HepG2 (cell line): Measurements from ENCODE around the gene RNASE13. TPM values are rescaled to one million over a fixed set of nuclear protein-coding genes. Genes with fewer than 3 reads are reported as not detected.

Experiments
- ATAC-seq: fragments of 200-7000 bp; cut with Tn5 transposase; 3 replicates; pipeline ENCODE4 v1.9.1; 2020; ENCODE audit warnings: mild to moderate bottlenecking, moderate library complexity
- BruUV-seq: library from RNA; stranded (reverse); fragments of 400-500 nt; replicated peaks from 2 replicates; lab custom pipeline; 2021; lab: Mats Ljungman, UMichigan
- CTCF ChIA-PET: fragments of 300-600 bp; formaldehyde crosslinking; extraction: SDS; loops from one replicate; lab custom pipeline; 2021; ENCODE audit warnings: low total read pairs, inconsistent platforms, low intra/inter-chr PET ratio; lab: Yijun Ruan, JAX
- POLR2A ChIA-PET: fragments of 350-600 bp; sonication (Branson Sonifier 250); formaldehyde crosslinking; loops from one replicate; lab custom pipeline; 2020; ENCODE audit warnings: antibody characterized with exemption, inconsistent platforms; lab: Yijun Ruan, JAX
- DNase-seq: peaks from one replicate; pipeline ENCODE4 v3.0.0-alpha.2; 2015; ENCODE audit warnings: low spot score
- FAIRE-seq: peaks from 3 replicates; lab custom pipeline; 2011; peaks lifted over from hg19 to GRCh38; lab: Jason Lieb, UNC
- H2AFZ ChIP-seq: one replicate; pipeline ENCODE4 v1.6.1; 2011; ENCODE audit warnings: low read length, inconsistent platforms
- H3K27ac ChIP-seq: fragments of 300-600 bp; 3 replicates; pipeline ENCODE4 v1.8.0; 2011; ENCODE audit warnings: mixed run types, mild to moderate bottlenecking, mixed read lengths, low read length, inconsistent platforms; ENCODE audit not compliant: insufficient read depth; ENCODE audit errors: extremely low read length
- H3K27me3 ChIP-seq, 2 experiments: fragments of 200-600 bp in 1 of 2; 2 replicates in 1 of 2; 3 replicates in 1 of 2; pipeline versions ENCODE4 v1.6.0 to v1.8.0; 2011; ENCODE audit warnings: low read length in 2 of 2, mild to moderate bottlenecking in 2 of 2, moderate library complexity in 2 of 2, inconsistent platforms in 1 of 2; ENCODE audit not compliant: insufficient read depth in 2 of 2, control insufficient read depth in 1 of 2
- H3K36me3 ChIP-seq, 2 experiments: fragments of 200-600 bp in 1 of 2; replicated peaks in 1 of 2; 2 replicates in 1 of 2; 3 replicates in 1 of 2; pipeline versions ENCODE4 v1.5.1 to v1.8.0; 2011; ENCODE audit warnings: low read length in 2 of 2, inconsistent platforms in 1 of 2; ENCODE audit not compliant: insufficient read depth in 2 of 2, control insufficient read depth in 1 of 2
- H3K4me1 ChIP-seq: 2 replicates; pipeline ENCODE4 v1.5.1; 2012; ENCODE audit warnings: low read length, inconsistent platforms; ENCODE audit not compliant: insufficient read depth
- H3K4me2 ChIP-seq: 2 replicates; pipeline ENCODE4 v1.6.0; 2011; ENCODE audit warnings: low read depth, low read length, inconsistent platforms
- H3K4me3 ChIP-seq, 3 experiments: fragments of 200-600 bp in 1 of 3; sonication (generic), shearing (Covaris generic) in 1 of 3; replicated peaks in 1 of 3; 2 replicates each; pipeline ENCODE4 v1.5.1; 2011 to 2016; ENCODE audit warnings: low read length in 3 of 3, inconsistent platforms in 2 of 3, low read depth in 2 of 3, mild to moderate bottlenecking in 2 of 3, control low read depth in 1 of 3, mixed read lengths in 1 of 3; ENCODE audit not compliant: insufficient read depth in 1 of 3
- H3K79me2 ChIP-seq: one replicate; pipeline ENCODE4 v1.6.1; 2011; ENCODE audit warnings: low read length, inconsistent platforms; ENCODE audit not compliant: insufficient read depth
- H3K9ac ChIP-seq: 2 replicates; pipeline ENCODE4 v1.6.0; 2011; ENCODE audit warnings: mild to moderate bottlenecking, low read depth, low read length, inconsistent platforms; ENCODE audit not compliant: insufficient read depth
- H3K9me3 ChIP-seq: 2 replicates; pipeline ENCODE4 v1.5.1; 2012; ENCODE audit warnings: mild to moderate bottlenecking, low read length
- H4K20me1 ChIP-seq: 2 replicates; pipeline ENCODE4 v1.6.0; 2011; ENCODE audit warnings: inconsistent platforms, mild to moderate bottlenecking, low read length, moderate library complexity; ENCODE audit not compliant: insufficient read depth
- CCAR2 ChIP-seq: fragments of 200-400 bp; formaldehyde crosslinking; optimal IDR thresholded peaks from 2 replicates; pipeline ENCODE3; 2018; ENCODE audit warnings: low read depth, mild to moderate bottlenecking, low read length, moderate library complexity
- EHMT2 ChIP-seq: fragments of 200-600 bp; sonication (generic); IDR thresholded peaks from 2 replicates; pipeline ENCODE4 v1.7.0; 2017; ENCODE audit warnings: antibody characterized with exemption, low read depth, low read length, borderline replicate concordance
- ERF ChIP-seq: IDR thresholded peaks from 2 replicates; pipeline ENCODE4 v1.6.1; 2018; ENCODE audit warnings: missing biosample characterization, missing genetic modification reagents
- FOXC1 ChIP-seq: sonication (generic); formaldehyde crosslinking; IDR thresholded peaks from 2 replicates; pipeline ENCODE4 v1.8.0; 2022; ENCODE audit warnings: mild to moderate bottlenecking, missing genetic modification reagents, borderline replicate concordance
- GABPA ChIP-seq, 2 experiments: IDR thresholded peaks; 2 replicates each; pipeline ENCODE4 v1.6.1; 2011 to 2016; ENCODE audit warnings: low read depth in 2 of 2, low read length in 1 of 2, missing biosample characterization in 1 of 2, missing genetic modification characterization in 1 of 2
- GATAD2A ChIP-seq: IDR thresholded peaks from 2 replicates; pipeline ENCODE4 v1.6.1; 2016
- MIER2 ChIP-seq: IDR thresholded peaks from 2 replicates; pipeline ENCODE4 v1.6.1; 2016; ENCODE audit warnings: missing biosample characterization, missing genetic modification reagents
- NPAS2 ChIP-seq: sonication (generic); formaldehyde crosslinking; IDR thresholded peaks from 2 replicates; pipeline ENCODE4 v1.8.0; 2022; ENCODE audit warnings: mild to moderate bottlenecking, missing genetic modification reagents, borderline replicate concordance
- RFXANK ChIP-seq: IDR thresholded peaks from 2 replicates; pipeline ENCODE4 v1.6.1; 2016
- TBL1XR1 ChIP-seq: fragments of 150-350 bp; IDR thresholded peaks from 2 replicates; pipeline ENCODE4 v1.6.1; 2014; ENCODE audit warnings: borderline replicate concordance, low read length; ENCODE audit not compliant: partially characterized antibody
- TGIF2 ChIP-seq: IDR thresholded peaks from 2 replicates; pipeline ENCODE4 v1.6.1; 2016; ENCODE audit warnings: control low read depth, missing compliant biosample characterization
- ZNF138 ChIP-seq: sonication (generic); formaldehyde crosslinking; IDR thresholded peaks from 2 replicates; pipeline ENCODE4 v1.5.0; 2020; ENCODE audit warnings: mild to moderate bottlenecking, low read depth, missing genetic modification reagents
- ZNF235 ChIP-seq: sonication (generic); formaldehyde crosslinking; IDR thresholded peaks from 2 replicates; pipeline ENCODE4 v1.8.1; 2023; ENCODE audit warnings: mild to moderate bottlenecking, missing genetic modification reagents, borderline replicate concordance
- ZNF264 ChIP-seq: sonication (generic); formaldehyde crosslinking; IDR thresholded peaks from 2 replicates; pipeline ENCODE4 v1.4.0; 2020; ENCODE audit warnings: missing genetic modification reagents
- ZNF317 ChIP-seq: sonication (generic); formaldehyde crosslinking; IDR thresholded peaks from 2 replicates; pipeline ENCODE4 v1.5.0; 2020; ENCODE audit warnings: mild to moderate bottlenecking, missing genetic modification reagents
- ZNF331 ChIP-seq: sonication (generic); formaldehyde crosslinking; IDR thresholded peaks from 2 replicates; pipeline ENCODE4 v1.4.0; 2020; ENCODE audit warnings: missing genetic modification reagents
- ZNF572 ChIP-seq: sonication (generic); formaldehyde crosslinking; IDR thresholded peaks from 2 replicates; pipeline ENCODE4 v1.5.1; 2020; ENCODE audit warnings: mild to moderate bottlenecking, missing genetic modification reagents
- WGBS: methylation state at CpG from one replicate; pipeline ENCODE4 v1.1.6; 2017; ENCODE audit warnings: low lambda C conversion rate; 5-methylcytosine and 5-hydroxymethylcytosine counted together
- in situ Hi-C: cut with HindIII; loops from 2 replicates; pipeline ENCODE4 v1.10.0; 2017; ENCODE audit warnings: low pct_unique_long_range_greater_than_20kb; ENCODE audit not compliant: extremely low pct_ligation_motif_present
- intact Hi-C: fragments of 100-400 bp; cut with micrococcal nuclease; formaldehyde crosslinking; loops from one replicate; pipeline ENCODE4 v1.10.0; 2022; ENCODE audit not compliant: unreplicated experiment
- polyA plus RNA-seq, 8 experiments: library from polyadenylated mRNA; depleted of rRNA in 3 of 8; stranded (reverse) in 7 of 8; unstranded in 1 of 8; fragments of >200 nt; fragmentation: Illumina TruSeq in 4 of 8; extraction: Trizol in 4 of 8; gene quantifications; 2 replicates each; pipeline versions ENCODE4 v1.2.1 to v1.2.3, GENCODE V29; 2011 to 2016; ENCODE audit warnings: low read depth in 4 of 8, missing spikeins in 1 of 8, mixed read lengths in 1 of 8; ENCODE audit not compliant: insufficient read depth in 1 of 8
- total RNA-seq, 5 experiments: library from RNA; depleted of rRNA; stranded (reverse); fragments of >200 nt; fragmentation: Illumina TruSeq; extraction: Trizol; gene quantifications; 2 replicates each; pipeline ENCODE4 v1.2.3, GENCODE V29; 2016; ENCODE audit warnings: low read depth in 1 of 5
- TF ChIP-seq, protein P1 (sequence below): IDR thresholded peaks from 2 replicates; pipeline ENCODE4 v1.6.1; 2016; ENCODE audit warnings: missing compliant biosample characterization, missing genetic modification reagents, borderline replicate concordance
- TF ChIP-seq, protein P2 (sequence below): sonication (generic); IDR thresholded peaks from 2 replicates; pipeline ENCODE4 v1.6.1; 2016; ENCODE audit warnings: low read depth, borderline replicate concordance
- TF ChIP-seq, protein P3 (sequence below), 2 experiments: sonication (generic) in 1 of 2; formaldehyde crosslinking in 1 of 2; IDR thresholded peaks; 2 replicates each; pipeline versions ENCODE4 v1.5.1 to v1.6.1; 2011 to 2020; ENCODE audit warnings: borderline replicate concordance in 1 of 2, low read depth in 1 of 2, low read length in 1 of 2, mild to moderate bottlenecking in 1 of 2, missing genetic modification reagents in 1 of 2, moderate library complexity in 1 of 2

Gene RNASE13
- total and polyA plus RNA-seq, 2 of the 13 experiments (the other 11 are each of a cell fraction or from before 2014, with no cell fraction given): 1.0 TPM; not detected in 1

DNA sequence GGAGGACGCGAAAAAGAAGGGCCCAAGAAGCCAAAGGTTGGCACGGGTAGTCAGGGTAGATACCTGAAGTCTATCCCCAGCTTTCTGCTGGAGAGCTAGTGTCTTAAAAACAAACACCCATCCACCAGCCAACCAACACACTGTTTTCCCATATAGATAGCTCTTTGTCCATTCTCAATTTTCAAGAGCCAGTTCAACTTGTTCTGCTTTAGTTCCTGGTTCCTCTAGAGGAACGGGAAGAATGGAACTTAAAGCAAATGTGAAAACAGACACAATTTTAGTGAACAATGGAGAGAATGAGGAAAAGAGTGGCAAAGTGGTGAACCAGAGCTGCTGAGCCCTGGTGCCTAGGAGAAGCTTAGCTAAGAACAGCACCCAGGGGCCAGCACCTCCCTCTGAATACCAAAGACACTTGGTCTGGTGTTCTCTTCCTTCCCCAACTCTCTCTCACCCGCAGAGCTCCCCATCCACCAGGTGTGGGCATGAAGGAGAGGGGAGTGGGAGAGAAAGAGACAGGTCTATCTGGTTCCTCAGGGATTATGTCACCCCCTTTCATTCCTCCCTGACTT is 13.5 kb downstream of the RNASE13 start (continued):
- TF ChIP-seq, protein P1, sequence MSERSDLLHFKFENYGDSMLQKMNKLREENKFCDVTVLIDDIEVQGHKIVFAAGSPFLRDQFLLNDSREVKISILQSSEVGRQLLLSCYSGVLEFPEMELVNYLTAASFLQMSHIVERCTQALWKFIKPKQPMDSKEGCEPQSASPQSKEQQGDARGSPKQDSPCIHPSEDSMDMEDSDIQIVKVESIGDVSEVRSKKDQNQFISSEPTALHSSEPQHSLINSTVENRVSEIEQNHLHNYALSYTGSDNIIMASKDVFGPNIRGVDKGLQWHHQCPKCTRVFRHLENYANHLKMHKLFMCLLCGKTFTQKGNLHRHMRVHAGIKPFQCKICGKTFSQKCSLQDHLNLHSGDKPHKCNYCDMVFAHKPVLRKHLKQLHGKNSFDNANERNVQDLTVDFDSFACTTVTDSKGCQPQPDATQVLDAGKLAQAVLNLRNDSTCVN: no peak
- TF ChIP-seq GABPA (IDR thresholded peaks at IDR 0.05; ENCODE audit: low read depth, low read length): no peak
- TF ChIP-seq GABPA (CRISPR knock-in tag; IDR thresholded peaks at IDR 0.05; ENCODE audit: low read depth): no peak
- TF ChIP-seq, protein P2, sequence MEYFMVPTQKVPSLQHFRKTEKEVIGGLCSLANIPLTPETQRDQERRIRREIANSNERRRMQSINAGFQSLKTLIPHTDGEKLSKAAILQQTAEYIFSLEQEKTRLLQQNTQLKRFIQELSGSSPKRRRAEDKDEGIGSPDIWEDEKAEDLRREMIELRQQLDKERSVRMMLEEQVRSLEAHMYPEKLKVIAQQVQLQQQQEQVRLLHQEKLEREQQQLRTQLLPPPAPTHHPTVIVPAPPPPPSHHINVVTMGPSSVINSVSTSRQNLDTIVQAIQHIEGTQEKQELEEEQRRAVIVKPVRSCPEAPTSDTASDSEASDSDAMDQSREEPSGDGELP: no peak
- no peak for TF ChIP-seq ZNF138 (CRISPR knock-in tag)
- no peak for TF ChIP-seq GATAD2A
- TF ChIP-seq TGIF2: no peak
- no peak for TF ChIP-seq TBL1XR1

DNA sequence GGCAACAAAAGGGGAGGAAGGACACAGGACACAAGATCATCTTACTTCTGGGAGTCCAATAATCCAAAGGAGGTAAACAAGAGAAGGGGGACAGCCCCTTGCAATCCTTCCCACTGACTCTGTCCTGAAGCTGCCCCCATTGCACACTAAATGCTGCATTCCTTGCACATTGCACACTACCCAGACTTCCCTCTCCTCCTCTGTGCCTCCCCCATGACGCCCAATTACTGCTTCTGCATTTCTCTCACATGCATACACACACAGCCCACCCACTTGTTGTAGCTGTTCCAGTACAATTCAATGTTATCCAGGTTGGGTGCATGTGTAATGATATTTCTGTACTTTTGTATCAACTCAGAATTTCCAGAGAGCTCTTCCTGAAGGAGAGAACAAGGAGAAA is 15.2 kb downstream of the RNASE13 start:
- DNase-seq (no peak), FAIRE-seq (no peak), ATAC-seq (no peak)
- intact Hi-C loops: no loop called here
- BruUV-seq: no TSS peak
- H4K20me1 ChIP-seq: no peaks in the 10 kb centered on the region
- no peak overlapping the region for H2AFZ ChIP-seq
- in situ Hi-C loops: loop anchor here (5.0 kb wide), 1 partner anchor 83 kb away; the partner anchor contains the start of gene TMEM253
- H3K27me3 ChIP-seq: no peaks in the 10 kb centered on the region
- H3K79me2 ChIP-seq: peaks cover 13% of the 10 kb centered on the region
- WGBS: 88% methylated on average over 1 of the region's 1 CpG
- H3K27ac ChIP-seq: no peak overlapping the region
- peaks cover 35 to 51% of the 10 kb centered on the region in 2 experiments for H3K36me3 ChIP-seq
- H3K4me3 ChIP-seq: no peak overlapping the region
- ChIA-PET CTCF (interaction anchor here (1.2 kb wide), 1 partner anchor 21 kb away, joined by 5 read pairs; no protein-coding TSS in a partner anchor), POLR2A (interaction anchor here (1.2 kb wide), 1 partner anchor 52 kb away, joined by 3 read pairs; no protein-coding TSS in a partner anchor)
- no peaks in the 10 kb centered on the region for H3K9me3 ChIP-seq
- no peak overlapping the region for H3K4me2 ChIP-seq
- peaks cover 41% of the 10 kb centered on the region for H3K4me1 ChIP-seq
- no peak overlapping the region for H3K9ac ChIP-seq
- TF ChIP-seq ERF: no peak
- no peak for TF ChIP-seq ZNF331
- TF ChIP-seq CCAR2: no peak
- TF ChIP-seq MIER2 (CRISPR knock-in tag): no peak
- no peak for TF ChIP-seq ZNF317
- no peak for TF ChIP-seq NPAS2 (CRISPR knock-in tag)
- no peak for TF ChIP-seq RFXANK
- TF ChIP-seq FOXC1 (CRISPR knock-in tag): no peak
- no peak for TF ChIP-seq ZNF264 (CRISPR knock-in tag)
- TF ChIP-seq, protein P3, sequence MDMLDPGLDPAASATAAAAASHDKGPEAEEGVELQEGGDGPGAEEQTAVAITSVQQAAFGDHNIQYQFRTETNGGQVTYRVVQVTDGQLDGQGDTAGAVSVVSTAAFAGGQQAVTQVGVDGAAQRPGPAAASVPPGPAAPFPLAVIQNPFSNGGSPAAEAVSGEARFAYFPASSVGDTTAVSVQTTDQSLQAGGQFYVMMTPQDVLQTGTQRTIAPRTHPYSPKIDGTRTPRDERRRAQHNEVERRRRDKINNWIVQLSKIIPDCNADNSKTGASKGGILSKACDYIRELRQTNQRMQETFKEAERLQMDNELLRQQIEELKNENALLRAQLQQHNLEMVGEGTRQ (IDR thresholded peaks at IDR 0.05; ENCODE audit: low read depth, low read length): no peak
- TF ChIP-seq, protein P3 (CRISPR knock-in tag; IDR thresholded peaks at IDR 0.05; ENCODE audit: borderline replicate concordance): no peak
- no peak for TF ChIP-seq ZNF572 (CRISPR knock-in tag)
- TF ChIP-seq ZNF235: no peak
- no peak for TF ChIP-seq EHMT2
